Spleen (tissue), 11 donors: ENCODE results near the gene LORICRIN. TPM values are rescaled to one million over a fixed set of nuclear protein-coding genes. Genes with fewer than 3 reads are reported as not detected.
"Not testable (repeated sequence)": the region's sequence is repeated elsewhere in the genome, so short reads cannot be mapped to it uniquely, and the experiment has no call there.

Experiments used
- DNase-seq: peaks from one replicate; pipeline ENCODE4 v3.0.0-alpha.2; 2020
- H3K27ac ChIP-seq, 8 donors: fragments of 200-600 bp; sonication (generic) in 7 of 8; 1 replicate in 4 of 8; 2 replicates in 4 of 8; pipeline versions ENCODE4 v1.5.0 to v1.8.0; 2016 to 2021; ENCODE audit warnings: inconsistent platforms in 4 of 8, mild to moderate bottlenecking in 4 of 8, moderate library complexity in 1 of 8
- H3K27me3 ChIP-seq, 7 donors: fragments of 200-600 bp; sonication (generic) in 6 of 7; replicated peaks in 1 of 7; 1 replicate in 4 of 7; 2 replicates in 3 of 7; pipeline versions ENCODE4 v1.5.0 to v1.8.0; 2016 to 2021; ENCODE audit warnings: inconsistent platforms in 3 of 7, mild to moderate bottlenecking in 1 of 7
- H3K36me3 ChIP-seq, 6 donors: fragments of 200-600 bp; sonication (generic) in 5 of 6; 1 replicate in 4 of 6; 2 replicates in 2 of 6; pipeline versions ENCODE4 v1.5.0 to v1.8.0; 2016 to 2021; ENCODE audit warnings: inconsistent platforms in 2 of 6
- H3K4me1 ChIP-seq, 6 donors: fragments of 200-600 bp; sonication (generic) in 5 of 6; 1 replicate in 3 of 6; 2 replicates in 3 of 6; pipeline versions ENCODE4 v1.5.0 to v1.8.0; 2016 to 2021; ENCODE audit warnings: inconsistent platforms in 3 of 6
- H3K4me3 ChIP-seq, 8 donors: fragments of 200-600 bp; sonication (generic) in 7 of 8; 1 replicate in 4 of 8; 2 replicates in 4 of 8; pipeline versions ENCODE4 v1.5.0 to v1.8.0; 2016 to 2021; ENCODE audit warnings: inconsistent platforms in 4 of 8, mild to moderate bottlenecking in 4 of 8, moderate library complexity in 2 of 8
- H3K9me3 ChIP-seq, 8 donors: fragments of 200-600 bp; sonication (generic) in 7 of 8; 1 replicate in 4 of 8; 2 replicates in 4 of 8; pipeline versions ENCODE4 v1.5.0 to v1.8.0; 2016 to 2021; ENCODE audit warnings: inconsistent platforms in 4 of 8
- POLR2A ChIP-seq, 3 donors: fragments of 450-650 bp; IDR thresholded peaks; one replicate each; pipeline ENCODE4 v1.5.1; 2017; ENCODE audit warnings: antibody characterized with exemption in 3 of 3, mild to moderate bottlenecking in 1 of 3
- POLR2AphosphoS5 ChIP-seq, 3 donors: sonication (generic); formaldehyde crosslinking; IDR thresholded peaks; one replicate each; pipeline ENCODE4 v1.5.1; 2017; ENCODE audit warnings: antibody characterized with exemption in 3 of 3
- WGBS, 5 donors: extraction: QIAGEN DNeasy Blood & Tissue Kit in 3 of 5; methylation state at CpG; one replicate each; pipeline versions ENCODE4 v1.1.5 to v1.1.7; 2013 to 2018; 5-methylcytosine and 5-hydroxymethylcytosine counted together
- intact Hi-C: fragments of 100-400 bp; cut with DNase I; formaldehyde crosslinking; loops from one replicate; pipeline ENCODE4 v1.15.0; 2023; ENCODE audit warnings: low total_unique reads
- polyA plus RNA-seq, 3 donors: library from polyadenylated mRNA; stranded (reverse); fragments of 200-250 nt; gene quantifications; one replicate each; pipeline ENCODE4 v1.2.1, GENCODE V29; 2013
- total RNA-seq, 7 donors: library from RNA; depleted of rRNA in 3 of 7; stranded (reverse); fragments of >200 nt in 3 of 7; fragmentation: NEBNext Ultra II Directional in 4 of 7; extraction: Animal tissue kit (Norgen Biotek cat#: 25700) in 4 of 7; gene quantifications; one replicate each; pipeline versions ENCODE4 v1.1.0 to v1.2.1, GENCODE V29; 2016 to 2021
- TF ChIP-seq, protein P1 (sequence below), 11 experiments: fragments of 200-600 bp in 7 of 11; fragments of 450-650 bp in 4 of 11; sonication (generic) in 4 of 11; IDR thresholded peaks in 8 of 11; conservative IDR thresholded peaks in 3 of 11; 1 replicate in 7 of 11; 2 replicates in 4 of 11; pipeline versions ENCODE4 v1.4.0 to v1.8.0; 2016 to 2021; ENCODE audit warnings: antibody characterized with exemption in 11 of 11, inconsistent platforms in 4 of 11, mild to moderate bottlenecking in 1 of 11
- donor health status: healthy with polysubstance abuse.
- donor health status: DM: no; HTN: no; CAD: no; lungs with moderate emphysema.
- donor health status: DM: no; HTN: no; CAD: no.
- donor health status: Bipolar disorder and iron deficiency.
- donor health status: healthy.
- donor health status: DM: no; HTN: no; CAD: no.
- donor health status: DM: yes; HTN: yes; CAD: no.

Gene LORICRIN
- total and polyA plus RNA-seq, 10 donors = 0.38 to 0.83 (median 0.53) TPM; not detected in 7

DNA sequence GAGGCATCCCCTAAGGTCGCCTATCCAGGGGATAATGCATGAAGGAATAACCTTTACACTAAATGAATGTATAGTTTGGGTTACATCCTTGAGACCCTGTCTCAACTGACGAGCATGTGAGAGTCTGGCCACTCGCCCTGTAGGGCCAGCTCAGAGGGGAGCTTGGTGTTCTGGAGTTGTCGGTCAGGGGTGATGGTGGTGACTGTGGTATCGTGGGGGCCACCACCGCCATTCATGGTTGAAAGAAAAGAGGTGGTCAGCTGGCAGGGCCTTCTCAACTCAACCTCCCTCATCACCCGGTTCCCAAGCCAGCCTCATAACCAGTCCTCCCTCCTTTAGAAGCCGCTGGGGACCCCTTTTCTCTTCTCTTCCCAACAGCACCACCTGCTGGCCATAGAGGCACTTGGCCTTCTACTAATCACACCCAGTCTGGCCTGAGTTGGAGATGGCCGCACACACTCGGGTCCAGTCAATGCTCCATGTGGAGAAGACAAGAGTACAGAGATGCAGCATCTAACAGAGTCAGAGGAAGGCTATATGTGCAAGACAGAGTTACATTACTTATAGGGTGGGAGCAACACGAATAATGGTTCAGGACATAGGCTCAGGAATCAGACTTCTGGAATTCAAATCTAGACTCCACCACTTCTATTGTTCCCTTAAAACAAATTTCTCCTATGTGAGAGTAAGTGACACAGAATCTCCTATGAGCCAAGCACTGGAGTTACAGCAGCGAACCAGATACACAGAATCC, 30.2 kb upstream of the LORICRIN start:
- H3K27me3 ChIP-seq = peaks cover 0 to 22% (median 4%) of the 10 kb centered on the region in 7 donors
- H3K27ac ChIP-seq, H3K36me3 ChIP-seq, H3K4me3 ChIP-seq, DNase-seq, H3K9me3 ChIP-seq: not testable (repeated sequence)
- intact Hi-C loops = loop anchor here (5.0 kb wide), 1 partner anchor 352 kb away; the partner anchor contains the start of gene SMCP
- TF ChIP-seq, protein P1, sequence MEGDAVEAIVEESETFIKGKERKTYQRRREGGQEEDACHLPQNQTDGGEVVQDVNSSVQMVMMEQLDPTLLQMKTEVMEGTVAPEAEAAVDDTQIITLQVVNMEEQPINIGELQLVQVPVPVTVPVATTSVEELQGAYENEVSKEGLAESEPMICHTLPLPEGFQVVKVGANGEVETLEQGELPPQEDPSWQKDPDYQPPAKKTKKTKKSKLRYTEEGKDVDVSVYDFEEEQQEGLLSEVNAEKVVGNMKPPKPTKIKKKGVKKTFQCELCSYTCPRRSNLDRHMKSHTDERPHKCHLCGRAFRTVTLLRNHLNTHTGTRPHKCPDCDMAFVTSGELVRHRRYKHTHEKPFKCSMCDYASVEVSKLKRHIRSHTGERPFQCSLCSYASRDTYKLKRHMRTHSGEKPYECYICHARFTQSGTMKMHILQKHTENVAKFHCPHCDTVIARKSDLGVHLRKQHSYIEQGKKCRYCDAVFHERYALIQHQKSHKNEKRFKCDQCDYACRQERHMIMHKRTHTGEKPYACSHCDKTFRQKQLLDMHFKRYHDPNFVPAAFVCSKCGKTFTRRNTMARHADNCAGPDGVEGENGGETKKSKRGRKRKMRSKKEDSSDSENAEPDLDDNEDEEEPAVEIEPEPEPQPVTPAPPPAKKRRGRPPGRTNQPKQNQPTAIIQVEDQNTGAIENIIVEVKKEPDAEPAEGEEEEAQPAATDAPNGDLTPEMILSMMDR (IDR thresholded peaks at IDR 0.05 in 8 of 11, conservative IDR thresholded peaks at IDR 0.05 in 3 of 11) = peak in 6 of 11 experiments; percentile 12 to 68 (median 52)
- H3K4me1 ChIP-seq = peaks cover 0 to 28% (median 0%) of the 10 kb centered on the region in 6 donors
- WGBS, 5 donors = 56 to 64% (median 58%) methylated on average over 12 of the region's 12 CpGs

GRCh38 chr1:153231363-153231762, 28.1 kb upstream of the LORICRIN start:
- peak overlapping the region in 3 of 8 donors; percentile 66 to 81 (median 78) for H3K27ac ChIP-seq
- no peak overlapping the region for H3K4me3 ChIP-seq
- H3K4me1 ChIP-seq = peaks cover 0 to 28% (median 0%) of the 10 kb centered on the region in 6 donors
- H3K27me3 ChIP-seq = peaks cover 0 to 15% (median 0%) of the 10 kb centered on the region in 7 donors
- 72 to 94% (median 73%) methylated on average over 4 of the region's 4 CpGs for WGBS, 5 donors
- no peaks in the 10 kb centered on the region for H3K9me3 ChIP-seq
- DNase-seq = no peak
- no peaks in the 10 kb centered on the region for H3K36me3 ChIP-seq
- TF ChIP-seq POLR2A (IDR thresholded peaks at IDR 0.05) = no peak
- TF ChIP-seq, protein P1 (IDR thresholded peaks at IDR 0.05 in 8 of 11, conservative IDR thresholded peaks at IDR 0.05 in 3 of 11) = no peak
- no peak for TF ChIP-seq POLR2AphosphoS5 (IDR thresholded peaks at IDR 0.05)
- intact Hi-C loops = no loop called here

- H3K27ac ChIP-seq = peak overlapping the region in 5 of 8 donors; percentile 11 to 81 (median 66)
- H3K9me3 ChIP-seq = no peaks in the 10 kb centered on the region
- TF ChIP-seq POLR2AphosphoS5 (IDR thresholded peaks at IDR 0.05) = no peak
- TF ChIP-seq POLR2A (IDR thresholded peaks at IDR 0.05) = no peak
- TF ChIP-seq, protein P1 (IDR thresholded peaks at IDR 0.05 in 8 of 11, conservative IDR thresholded peaks at IDR 0.05 in 3 of 11) = no peak
- H3K4me3 ChIP-seq = no peak overlapping the region
- no peak for DNase-seq
- H3K36me3 ChIP-seq = no peaks in the 10 kb centered on the region
- intact Hi-C loops = no loop called here
- peaks cover 0 to 15% (median 0%) of the 10 kb centered on the region in 7 donors for H3K27me3 ChIP-seq
- peaks cover 0 to 28% (median 0%) of the 10 kb centered on the region in 6 donors for H3K4me1 ChIP-seq
- WGBS, 5 donors = 7 to 40% (median 18%) methylated on average over 1 to 2 of the region's 2 CpGs
Observed at GRCh38 chr1:153231785-153232184, 27.7 kb upstream of the LORICRIN start.

DNA sequence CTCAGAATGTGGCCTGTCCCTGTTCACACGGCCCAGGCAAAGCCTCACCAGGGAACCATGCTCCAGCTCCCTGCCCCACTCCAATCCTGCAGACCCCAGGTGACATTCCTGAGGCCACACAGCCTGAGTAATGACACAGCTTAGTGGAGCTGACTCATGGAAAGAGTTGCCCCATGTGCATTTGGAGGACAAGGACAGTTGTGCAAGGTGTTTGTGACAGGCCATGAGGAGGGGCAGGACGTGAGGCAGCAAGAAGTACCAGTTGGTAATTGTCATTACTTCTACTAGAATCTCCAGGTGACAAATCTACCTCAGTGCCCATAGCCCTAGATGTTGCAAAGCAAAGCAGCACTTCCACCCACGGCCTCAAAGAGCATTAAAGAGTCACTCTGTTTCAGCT, 26.9 kb upstream of the LORICRIN start:
- no peak for DNase-seq
- Histone ChIP-seq H3K4me1 (peaks cover 0 to 28% (median 0%) of the 10 kb centered on the region in 6 donors), H3K4me3 (no peak overlapping the region), H3K36me3 (no peaks in the 10 kb centered on the region), H3K27me3 (peaks cover 0 to 15% (median 0%) of the 10 kb centered on the region in 7 donors), H3K9me3 (no peaks in the 10 kb centered on the region), H3K27ac (peak overlapping the region in 5 of 8 donors; percentile 36 to 81 (median 66))
- TF ChIP-seq, protein P1 (IDR thresholded peaks at IDR 0.05 in 8 of 11, conservative IDR thresholded peaks at IDR 0.05 in 3 of 11) = peak in 1 of 11 experiments; percentile 25
- TF ChIP-seq POLR2AphosphoS5 (IDR thresholded peaks at IDR 0.05) (peak in 1 of 3 donors; percentile 71), POLR2A (IDR thresholded peaks at IDR 0.05) (no peak)
- intact Hi-C loops = no loop called here
- 37 to 67% (median 45%) methylated on average over 3 of the region's 3 CpGs for WGBS, 5 donors
